Activated T-cell treated with anti-CD3 and anti-CD28 coated beads, Interleukin-2, amount 50 U/mL, for 24 hours (primary cell): ENCODE results near the gene LRG1.

Experiments used
- DNase-seq: peaks from one replicate; pipeline ENCODE4 v3.0.0-alpha.2; 2020
- H3K27ac Mint-ChIP-seq: 2 replicates; pipeline ENCODE4 v1.8.0; 2020; ENCODE audit warnings: mild to moderate bottlenecking, mixed read lengths
- H3K27me3 Mint-ChIP-seq: 2 replicates; pipeline ENCODE4 v1.8.0; 2020; ENCODE audit warnings: mixed read lengths
- H3K36me3 Mint-ChIP-seq: 2 replicates; pipeline ENCODE4 v1.8.0; 2020; ENCODE audit warnings: low read depth, mixed read lengths
- H3K4me1 Mint-ChIP-seq: 2 replicates; pipeline ENCODE4 v1.8.0; 2020; ENCODE audit warnings: low read depth, mixed read lengths
- H3K4me3 Mint-ChIP-seq: 2 replicates; pipeline ENCODE4 v1.8.0; 2020; ENCODE audit warnings: mild to moderate bottlenecking, moderate library complexity, mixed read lengths
- H3K9me3 Mint-ChIP-seq: 2 replicates; pipeline ENCODE4 v1.8.0; 2020; ENCODE audit warnings: mixed read lengths

Gene LRG1

GRCh38 chr19:4539693-4540581 is at the start of gene LRG1:
Gene LRG1, minus strand, starts transcription at chr19:4540036. Its CDS starts 23 bp downstream, at chr19:4540013.
- Mint-ChIP-seq H3K9me3 (no peaks in the 10 kb centered on the region), H3K27me3 (peaks cover 31% of the 10 kb centered on the region), H3K4me1 (peaks cover 14% of the 10 kb centered on the region), H3K36me3 (no peaks in the 10 kb centered on the region), H3K27ac (no peak within 1 kb of the TSS), H3K4me3 (no peak within 1 kb of the TSS)
- no peak for DNase-seq

DNA sequence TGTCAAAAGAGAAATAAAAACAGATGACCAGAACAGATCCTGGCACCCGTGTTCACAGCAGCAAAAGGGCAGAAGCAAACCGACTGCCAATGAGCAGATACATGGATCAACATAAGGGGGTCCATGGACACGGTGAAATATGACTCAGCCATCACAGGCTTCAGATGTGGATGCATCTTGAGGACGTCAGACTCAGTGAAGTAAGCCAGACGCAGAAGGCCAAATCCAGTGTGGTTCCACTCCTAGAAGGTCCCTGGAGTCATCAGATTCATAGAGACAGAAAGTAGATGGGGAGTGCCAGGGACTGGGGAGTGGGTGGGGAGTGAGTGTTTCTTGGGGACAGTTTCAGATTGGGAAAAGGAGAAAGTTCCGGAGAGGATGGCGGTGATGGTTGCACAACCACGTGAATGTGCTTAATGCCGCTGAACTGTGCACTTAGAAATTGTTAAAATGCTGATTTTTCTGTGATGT is 48.5 kb upstream of the LRG1 start:
- Mint-ChIP-seq H3K36me3 (no peaks in the 10 kb centered on the region), H3K9me3 (no peaks in the 10 kb centered on the region), H3K4me3 (no peak overlapping the region), H3K27ac (no peak overlapping the region), H3K4me1 (peaks cover 2% of the 10 kb centered on the region), H3K27me3 (peaks cover 67% of the 10 kb centered on the region)
- DNase-seq, result no peak

DNA sequence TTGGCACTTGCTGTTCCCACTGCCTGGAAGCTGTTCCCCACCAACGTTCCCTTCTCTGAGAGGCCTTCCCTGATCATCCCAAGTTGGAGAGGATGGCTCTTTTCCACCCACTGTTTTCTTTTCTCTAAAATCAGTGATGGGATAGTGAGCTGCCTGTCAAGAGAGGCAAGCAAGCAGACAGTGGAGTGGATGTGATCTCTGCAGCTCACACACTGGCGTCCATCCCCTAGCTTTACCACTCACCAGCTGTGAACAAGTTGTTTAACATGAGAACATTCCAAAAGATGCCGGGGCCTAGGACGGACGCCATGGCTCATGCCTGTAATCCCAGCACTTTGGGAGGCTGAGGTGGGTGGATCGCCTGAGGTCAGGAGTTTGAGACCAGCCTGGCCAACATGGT is 47.7 kb upstream of the LRG1 start:
- Mint-ChIP-seq H3K9me3 (no peaks in the 10 kb centered on the region), H3K36me3 (no peaks in the 10 kb centered on the region), H3K4me3 (no peak overlapping the region), H3K27me3 (peaks cover 70% of the 10 kb centered on the region), H3K27ac (no peak overlapping the region), H3K4me1 (peaks cover 2% of the 10 kb centered on the region)
- DNase-seq, result no peak

DNA sequence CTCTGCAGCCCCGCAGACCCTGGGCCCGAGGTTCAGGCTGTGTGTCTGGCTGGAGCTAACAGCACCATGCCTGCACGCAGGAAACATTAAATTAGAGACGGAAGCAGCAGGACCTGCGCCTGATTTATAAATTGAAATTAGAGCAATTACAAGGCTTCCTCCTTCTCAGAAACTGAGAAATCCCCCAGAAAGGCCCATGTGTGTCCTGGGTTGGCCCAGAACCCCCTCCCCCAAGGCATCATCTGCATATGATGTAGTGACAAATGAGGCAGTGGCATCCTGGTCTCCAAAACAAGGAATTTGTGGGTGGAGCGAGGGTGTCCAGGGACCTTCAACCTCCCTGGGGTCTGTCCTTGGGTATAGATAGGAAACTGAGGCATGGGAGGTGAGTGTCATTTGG is 46.9 kb upstream of the LRG1 start:
- Mint-ChIP-seq H3K36me3 (no peaks in the 10 kb centered on the region), H3K4me1 (peaks cover 5% of the 10 kb centered on the region), H3K9me3 (no peaks in the 10 kb centered on the region), H3K27ac (no peak overlapping the region), H3K4me3 (no peak overlapping the region), H3K27me3 (peaks cover 75% of the 10 kb centered on the region)
- DNase-seq, result no peak

DNA sequence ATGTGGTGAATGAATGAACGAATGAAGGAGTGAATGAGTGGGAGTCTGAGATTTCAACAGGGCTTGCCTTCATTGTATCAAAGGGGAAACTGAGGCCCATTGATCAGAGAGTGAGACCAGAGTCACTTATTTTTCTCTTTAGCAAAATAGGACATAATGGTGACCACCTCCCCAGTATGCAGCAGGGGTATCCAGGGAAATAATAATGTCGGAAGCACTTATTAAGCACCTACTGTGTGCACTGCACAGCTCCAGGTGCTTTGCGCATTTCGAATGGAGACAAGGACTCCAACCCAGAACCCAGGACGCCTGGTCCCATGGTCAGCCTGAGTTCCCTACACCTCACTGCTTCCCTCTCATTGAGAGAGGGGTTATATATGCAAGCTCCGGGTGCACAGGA is 46.4 kb upstream of the LRG1 start:
- H3K4me1 Mint-ChIP-seq, result peaks cover 5% of the 10 kb centered on the region
- H3K27ac Mint-ChIP-seq, result no peak overlapping the region
- DNase-seq, result no peak
- peaks cover 71% of the 10 kb centered on the region for H3K27me3 Mint-ChIP-seq
- no peaks in the 10 kb centered on the region for H3K36me3 Mint-ChIP-seq
- no peaks in the 10 kb centered on the region for H3K9me3 Mint-ChIP-seq
- H3K4me3 Mint-ChIP-seq, result no peak overlapping the region

- peaks cover 5% of the 10 kb centered on the region for H3K4me1 Mint-ChIP-seq
- no peak overlapping the region for H3K4me3 Mint-ChIP-seq
- H3K27me3 Mint-ChIP-seq, result peaks cover 68% of the 10 kb centered on the region
- no peak overlapping the region for H3K27ac Mint-ChIP-seq
- DNase-seq, result no peak
- H3K36me3 Mint-ChIP-seq, result no peaks in the 10 kb centered on the region
- H3K9me3 Mint-ChIP-seq, result no peaks in the 10 kb centered on the region
Observed at GRCh38 chr19:4585556-4585955, 45.7 kb upstream of the LRG1 start.

GRCh38 chr19:4584670-4585460 is 45.0 kb upstream of the LRG1 start:
- no peaks in the 10 kb centered on the region for H3K36me3 Mint-ChIP-seq

DNA sequence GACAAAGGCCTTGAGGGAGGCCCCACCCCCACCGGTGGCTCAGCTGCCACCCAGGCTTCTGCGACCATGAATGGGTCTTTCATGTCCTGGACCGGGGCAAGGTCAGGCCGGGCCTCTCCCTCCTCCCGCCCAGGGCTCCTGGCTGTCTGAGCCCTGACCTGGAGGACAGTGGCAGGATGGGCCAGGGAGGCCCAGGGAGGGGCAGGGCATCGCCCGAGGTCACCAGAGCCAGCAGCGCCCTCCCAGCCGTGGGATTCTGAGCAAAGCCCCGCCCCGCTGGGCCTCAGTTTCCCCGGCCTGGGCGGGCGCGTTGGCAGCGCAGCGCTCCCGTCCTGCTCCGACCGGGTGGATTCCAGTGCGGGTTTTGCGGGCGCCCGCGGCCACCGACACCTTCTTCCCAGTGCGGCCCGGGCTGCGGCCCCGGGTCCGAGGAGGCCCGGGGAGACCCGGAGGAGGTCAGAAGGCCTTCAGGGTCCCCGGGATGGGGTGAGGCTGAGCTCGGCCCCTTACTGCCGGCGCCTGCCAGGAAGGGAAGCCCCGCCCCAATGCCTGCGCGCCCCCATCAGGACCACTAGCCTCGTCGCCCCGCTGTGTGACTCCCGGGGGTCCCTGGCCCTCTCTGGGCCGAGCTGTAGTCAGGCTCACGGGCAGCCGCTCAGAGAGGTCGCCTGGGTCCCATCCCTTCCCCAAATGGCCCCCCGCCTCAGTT is 44.3 kb upstream of the LRG1 start:
- peak; percentile 50 for DNase-seq
- Mint-ChIP-seq H3K36me3 (no peaks in the 10 kb centered on the region), H3K4me3 (no peak overlapping the region), H3K27ac (no peak overlapping the region), H3K4me1 (peaks cover 5% of the 10 kb centered on the region), H3K27me3 (peaks cover 68% of the 10 kb centered on the region), H3K9me3 (no peaks in the 10 kb centered on the region)

More at GRCh38 chr19:4584670-4585460, 45.0 kb upstream of the LRG1 start:
- H3K27ac Mint-ChIP-seq, result no peak overlapping the region
- H3K4me3 Mint-ChIP-seq, result no peak overlapping the region
- no peak for DNase-seq
- H3K27me3 Mint-ChIP-seq, result peaks cover 65% of the 10 kb centered on the region
- peaks cover 5% of the 10 kb centered on the region for H3K4me1 Mint-ChIP-seq
- H3K9me3 Mint-ChIP-seq, result no peaks in the 10 kb centered on the region

DNA sequence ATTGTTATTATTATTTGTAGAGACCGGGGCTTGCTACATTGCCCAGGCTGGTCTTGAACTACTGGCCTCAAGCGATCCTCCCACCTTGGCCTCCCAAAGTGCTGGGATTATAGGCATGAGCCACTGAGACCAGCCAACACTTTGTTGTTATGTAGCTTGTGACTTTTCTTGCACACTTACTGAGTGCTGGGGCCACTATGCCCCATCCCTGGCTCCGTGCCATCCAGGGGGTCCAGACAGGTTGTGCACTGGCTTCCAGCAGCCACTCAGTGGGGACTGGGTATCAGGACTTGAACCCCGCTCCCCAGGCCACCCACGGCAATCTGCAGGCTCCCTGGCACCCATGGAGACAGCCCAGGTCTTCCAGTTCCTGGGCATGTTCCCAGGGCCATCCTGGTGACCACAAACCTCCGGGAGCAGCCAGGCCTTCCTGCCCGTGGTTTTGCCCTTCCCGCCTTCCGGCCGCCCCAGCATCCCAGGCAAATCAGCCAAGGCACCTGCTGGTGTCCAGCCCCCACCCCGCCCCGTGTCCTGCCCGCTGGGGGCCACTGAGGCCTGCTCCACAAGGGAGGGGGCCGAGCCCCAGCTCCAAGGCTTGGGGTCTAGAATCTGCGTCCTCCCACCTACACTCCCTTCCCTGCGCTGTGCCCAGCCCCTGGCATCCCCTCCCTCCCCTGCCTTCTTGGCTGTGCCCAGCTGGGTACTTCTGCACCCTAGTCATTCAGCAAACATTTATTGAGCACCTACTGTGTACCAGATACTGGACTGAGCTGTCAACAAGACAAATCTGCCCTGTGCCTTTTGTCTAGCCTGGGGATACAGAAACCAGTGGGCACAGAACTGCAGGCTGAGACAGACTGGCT is 43.4 kb upstream of the LRG1 start:
- Mint-ChIP-seq H3K27me3 (peaks cover 74% of the 10 kb centered on the region), H3K9me3 (no peaks in the 10 kb centered on the region), H3K4me3 (no peak overlapping the region), H3K36me3 (no peaks in the 10 kb centered on the region), H3K4me1 (peaks cover 5% of the 10 kb centered on the region), H3K27ac (no peak overlapping the region)
- no peak for DNase-seq

GRCh38 chr19:4581666-4582553 is 42.1 kb upstream of the LRG1 start:
- Mint-ChIP-seq H3K27ac (no peak overlapping the region), H3K4me3 (no peak overlapping the region), H3K36me3 (no peaks in the 10 kb centered on the region), H3K4me1 (peaks cover 5% of the 10 kb centered on the region), H3K9me3 (no peaks in the 10 kb centered on the region), H3K27me3 (peaks cover 73% of the 10 kb centered on the region)
- DNase-seq, result no peak

GRCh38 chr19:4580961-4581665 is 41.3 kb upstream of the LRG1 start:
- Mint-ChIP-seq H3K27me3 (peaks cover 76% of the 10 kb centered on the region), H3K9me3 (no peaks in the 10 kb centered on the region), H3K4me3 (peak overlapping the region; percentile 38), H3K4me1 (peaks cover 5% of the 10 kb centered on the region), H3K27ac (no peak overlapping the region), H3K36me3 (no peaks in the 10 kb centered on the region)
- DNase-seq, result no peak

GRCh38 chr19:4580021-4580901 is 40.4 kb upstream of the LRG1 start:
- H3K36me3 Mint-ChIP-seq, result no peaks in the 10 kb centered on the region
- peaks cover 76% of the 10 kb centered on the region for H3K27me3 Mint-ChIP-seq
- H3K4me1 Mint-ChIP-seq, result peaks cover 12% of the 10 kb centered on the region
- no peak for DNase-seq
- H3K4me3 Mint-ChIP-seq, result no peak overlapping the region
- no peak overlapping the region for H3K27ac Mint-ChIP-seq
- no peaks in the 10 kb centered on the region for H3K9me3 Mint-ChIP-seq
